ENCODE measurements around the gene NR1D1. TPM values are rescaled to one million over a fixed set of nuclear protein-coding genes. Genes with fewer than 3 reads are reported as not detected.
A peak's percentile ranks its signal among the peaks of the same experiment; 100 is the strongest.

NR1D1 gene
- total RNA-seq, 2 donors from 2014 or later = 3.0 to 4.4 TPM

GRCh38 chr17:40104594-40105486 lies 4.5 kb upstream of the NR1D1 start:
- WGBS, 2 experiments (ENCODE audit: insufficient coverage in 1 of 2, insufficient read length in 1 of 2) = 89 to 95% methylated on average over 1 to 3 of the region's 3 CpGs
- Mint-ChIP-seq H3K9me3 (peaks cover under 1% of the 10 kb centered on the region), H3K4me3 (no peak overlapping the region), H3K27ac (no peak overlapping the region), H3K4me1 (peaks cover 65% of the 10 kb centered on the region), H3K36me3 (ENCODE audit: low read depth) (no peaks in the 10 kb centered on the region), H3K27me3 (ENCODE audit: insufficient read depth) (peaks cover 86% of the 10 kb centered on the region)
- H3K36me3 ChIP-seq (ENCODE audit: control insufficient read depth, insufficient read depth, low read length) = no peaks in the 10 kb centered on the region
- H3K4me1 ChIP-seq (ENCODE audit: control insufficient read depth, insufficient read depth, low read length) = peaks cover 11% of the 10 kb centered on the region
- no peaks in the 10 kb centered on the region for H3K9me3 ChIP-seq (ENCODE audit: control insufficient read depth, low read length)
- no peak overlapping the region for H3K4me3 ChIP-seq (ENCODE audit: low read length)
- TF ChIP-seq CTCF (conservative IDR thresholded peaks at IDR 0.05) = no peak
- DNase-seq = no peak
- H3K27ac ChIP-seq (ENCODE audit: low read depth, low read length) = no peak overlapping the region
- H3K9ac ChIP-seq (ENCODE audit: extremely low read depth, low read length, poor library complexity, severe bottlenecking) = no peak overlapping the region
- peaks cover 36% of the 10 kb centered on the region for H3K27me3 ChIP-seq (ENCODE audit: control insufficient read depth, insufficient read depth, low read length, poor library complexity, severe bottlenecking)

GRCh38 chr17:40103688-40104087 lies 3.3 kb upstream of the NR1D1 start:
- Mint-ChIP-seq H3K27me3 (ENCODE audit: insufficient read depth) (peaks cover 88% of the 10 kb centered on the region), H3K4me3 (no peak overlapping the region), H3K4me1 (peaks cover 64% of the 10 kb centered on the region), H3K27ac (no peak overlapping the region), H3K36me3 (ENCODE audit: low read depth) (peaks cover 1% of the 10 kb centered on the region), H3K9me3 (peaks cover 8% of the 10 kb centered on the region)
- Histone ChIP-seq H3K9ac (ENCODE audit: extremely low read depth, low read length, poor library complexity, severe bottlenecking) (no peak overlapping the region), H3K4me3 (ENCODE audit: low read length) (no peak overlapping the region), H3K27me3 (ENCODE audit: control insufficient read depth, insufficient read depth, low read length, poor library complexity, severe bottlenecking) (peaks cover 42% of the 10 kb centered on the region), H3K27ac (ENCODE audit: low read depth, low read length) (no peak overlapping the region), H3K36me3 (ENCODE audit: control insufficient read depth, insufficient read depth, low read length) (no peaks in the 10 kb centered on the region), H3K4me1 (ENCODE audit: control insufficient read depth, insufficient read depth, low read length) (peaks cover 14% of the 10 kb centered on the region), H3K9me3 (ENCODE audit: control insufficient read depth, low read length) (no peaks in the 10 kb centered on the region)
- no peak for DNase-seq
- 81% methylated on average over 2 of the region's 2 CpGs; no CpG with 5 or more reads in 1 of the 2 experiments for WGBS, 2 experiments (ENCODE audit: insufficient coverage in 1 of 2, insufficient read length in 1 of 2)
- no peak for TF ChIP-seq CTCF (conservative IDR thresholded peaks at IDR 0.05)

DNA sequence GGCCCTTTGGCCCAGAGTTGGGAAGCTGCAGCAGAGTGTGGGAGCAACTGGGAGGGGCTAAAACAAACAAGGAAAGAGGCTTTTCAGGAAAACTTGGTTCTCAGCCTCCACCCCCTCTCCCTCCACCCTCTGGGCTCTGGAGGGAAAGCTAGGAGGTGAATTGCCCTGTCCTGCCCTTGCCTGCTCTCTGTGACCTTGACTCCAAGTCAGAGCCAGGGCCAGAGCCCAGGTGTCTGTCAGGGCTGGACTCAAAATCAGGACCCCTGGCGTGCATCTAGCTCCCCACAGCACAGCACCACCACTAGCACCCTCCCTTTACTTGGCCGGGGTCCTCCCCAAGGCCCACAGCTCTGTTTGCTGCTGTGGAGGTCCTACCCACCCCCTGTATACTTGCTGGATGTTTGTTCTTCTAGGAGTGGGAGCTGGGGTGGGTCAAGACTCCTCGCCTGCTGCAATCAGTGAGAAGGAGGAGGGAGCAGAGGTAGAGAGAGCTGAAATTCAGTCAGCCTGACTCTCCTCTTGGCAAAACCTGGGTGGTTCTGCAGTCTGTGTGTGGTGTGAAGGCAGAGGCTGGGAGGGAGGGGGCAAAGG lies 2.8 kb upstream of the NR1D1 start:
- peak; percentile 76 for DNase-seq
- TF ChIP-seq CTCF (conservative IDR thresholded peaks at IDR 0.05) = no peak
- WGBS, 2 experiments (ENCODE audit: insufficient coverage in 1 of 2, insufficient read length in 1 of 2) = 74% methylated on average over 3 of the region's 3 CpGs; no CpG with 5 or more reads in 1 of the 2 experiments
- Histone ChIP-seq H3K9ac (ENCODE audit: extremely low read depth, low read length, poor library complexity, severe bottlenecking) (no peak overlapping the region), H3K27me3 (ENCODE audit: control insufficient read depth, insufficient read depth, low read length, poor library complexity, severe bottlenecking) (peaks cover 40% of the 10 kb centered on the region), H3K9me3 (ENCODE audit: control insufficient read depth, low read length) (no peaks in the 10 kb centered on the region), H3K27ac (ENCODE audit: low read depth, low read length) (no peak overlapping the region), H3K4me1 (ENCODE audit: control insufficient read depth, insufficient read depth, low read length) (peaks cover 11% of the 10 kb centered on the region), H3K36me3 (ENCODE audit: control insufficient read depth, insufficient read depth, low read length) (no peaks in the 10 kb centered on the region), H3K4me3 (ENCODE audit: low read length) (no peak overlapping the region)
- Mint-ChIP-seq H3K4me3 (no peak overlapping the region), H3K27ac (no peak overlapping the region), H3K9me3 (peaks cover 10% of the 10 kb centered on the region), H3K4me1 (peaks cover 67% of the 10 kb centered on the region), H3K27me3 (ENCODE audit: insufficient read depth) (peaks cover 89% of the 10 kb centered on the region), H3K36me3 (ENCODE audit: low read depth) (peaks cover 6% of the 10 kb centered on the region)

Data from endodermal cell (in vitro differentiated cells).